ENCODE data around the gene C17orf67. TPM values are rescaled to one million over a fixed set of nuclear protein-coding genes. Genes with fewer than 3 reads are reported as not detected.

The C17orf67 gene
- total RNA-seq, 3 donors from 2014 or later, result 0.48 to 2.3 (median 2.0) TPM

DNA sequence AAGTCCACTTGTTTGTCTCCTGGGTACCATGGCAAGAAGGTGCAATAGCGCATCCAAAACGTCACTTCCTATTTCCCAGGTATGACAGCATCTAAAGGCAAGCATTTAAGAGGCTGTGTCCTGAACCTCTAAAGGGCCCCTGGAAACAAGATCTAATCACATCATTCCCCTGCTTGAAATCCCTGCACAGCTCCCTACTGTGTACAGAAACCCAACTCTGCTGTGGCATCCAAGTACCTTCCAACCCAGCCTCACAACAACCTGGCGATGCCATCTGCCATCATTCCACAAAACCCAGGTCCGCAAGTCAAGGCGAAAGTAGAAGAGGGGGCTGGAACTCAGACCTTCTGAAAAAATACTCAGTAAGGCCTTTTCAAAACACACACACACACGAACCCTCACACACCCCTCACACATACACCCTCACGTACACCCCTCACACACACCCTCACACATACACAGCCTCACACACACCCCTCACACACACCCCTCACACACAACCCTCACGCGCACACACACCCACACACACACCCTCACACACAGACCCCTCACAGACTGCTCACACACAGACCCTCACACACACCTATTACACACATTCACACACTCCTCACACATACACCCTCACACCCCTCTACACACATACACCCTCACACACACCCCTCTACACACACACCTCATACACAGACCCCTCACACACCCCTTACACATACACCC, 24.5 kb downstream of the C17orf67 start:
- Histone ChIP-seq H3K27me3 (no peaks in the 10 kb centered on the region), H3K36me3 (no peaks in the 10 kb centered on the region), H3K9me3 (no peaks in the 10 kb centered on the region), H3K4me1 (no peaks in the 10 kb centered on the region), H3K4me3 (no peak overlapping the region), H3K27ac (no peak overlapping the region)
- TF ChIP-seq POLR2AphosphoS5 (IDR thresholded peaks at IDR 0.05) (no peak), POLR2A (IDR thresholded peaks at IDR 0.05) (no peak)
- TF ChIP-seq, protein P1, sequence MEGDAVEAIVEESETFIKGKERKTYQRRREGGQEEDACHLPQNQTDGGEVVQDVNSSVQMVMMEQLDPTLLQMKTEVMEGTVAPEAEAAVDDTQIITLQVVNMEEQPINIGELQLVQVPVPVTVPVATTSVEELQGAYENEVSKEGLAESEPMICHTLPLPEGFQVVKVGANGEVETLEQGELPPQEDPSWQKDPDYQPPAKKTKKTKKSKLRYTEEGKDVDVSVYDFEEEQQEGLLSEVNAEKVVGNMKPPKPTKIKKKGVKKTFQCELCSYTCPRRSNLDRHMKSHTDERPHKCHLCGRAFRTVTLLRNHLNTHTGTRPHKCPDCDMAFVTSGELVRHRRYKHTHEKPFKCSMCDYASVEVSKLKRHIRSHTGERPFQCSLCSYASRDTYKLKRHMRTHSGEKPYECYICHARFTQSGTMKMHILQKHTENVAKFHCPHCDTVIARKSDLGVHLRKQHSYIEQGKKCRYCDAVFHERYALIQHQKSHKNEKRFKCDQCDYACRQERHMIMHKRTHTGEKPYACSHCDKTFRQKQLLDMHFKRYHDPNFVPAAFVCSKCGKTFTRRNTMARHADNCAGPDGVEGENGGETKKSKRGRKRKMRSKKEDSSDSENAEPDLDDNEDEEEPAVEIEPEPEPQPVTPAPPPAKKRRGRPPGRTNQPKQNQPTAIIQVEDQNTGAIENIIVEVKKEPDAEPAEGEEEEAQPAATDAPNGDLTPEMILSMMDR (IDR thresholded peaks at IDR 0.05), result no peak
- intact Hi-C loops (cut with DNase I; ENCODE audit: low total_unique reads), result no loop called here
- no peak for DNase-seq (ENCODE audit: low spot score in 2 of 2)

DNA sequence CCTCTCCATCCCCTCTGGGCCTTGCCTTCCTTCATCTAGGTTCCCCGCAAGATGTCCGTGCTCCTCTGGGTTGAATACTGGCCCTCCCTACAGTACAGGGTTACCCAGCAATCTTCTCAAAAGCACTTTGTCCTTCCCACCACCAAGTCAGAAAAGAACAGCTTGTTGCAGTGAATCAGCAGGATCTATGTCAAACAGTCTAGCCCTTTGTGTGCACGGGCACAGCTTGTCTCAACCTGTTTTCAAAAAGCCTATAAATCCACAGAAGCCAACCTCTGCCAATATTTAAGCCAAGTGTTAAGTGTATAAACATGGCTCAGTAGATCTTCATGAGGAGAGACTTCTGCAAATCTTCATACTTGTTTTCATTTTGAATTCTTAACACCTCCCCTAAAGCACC, 25.2 kb downstream of the C17orf67 start:
- no peaks in the 10 kb centered on the region for H3K9me3 ChIP-seq
- no peaks in the 10 kb centered on the region for H3K4me1 ChIP-seq
- peak in 1 of 2 donors; percentile 36 for DNase-seq (ENCODE audit: low spot score in 2 of 2)
- peak overlapping the region; percentile 31 to 46 for H3K27ac ChIP-seq
- H3K36me3 ChIP-seq, result no peaks in the 10 kb centered on the region
- H3K27me3 ChIP-seq, result no peaks in the 10 kb centered on the region
- H3K4me3 ChIP-seq, result no peak overlapping the region
- TF ChIP-seq POLR2AphosphoS5 (IDR thresholded peaks at IDR 0.05) (no peak), POLR2A (IDR thresholded peaks at IDR 0.05) (no peak)
- TF ChIP-seq, protein P1 (IDR thresholded peaks at IDR 0.05), result no peak
- intact Hi-C loops (cut with DNase I; ENCODE audit: low total_unique reads), result no loop called here

DNA sequence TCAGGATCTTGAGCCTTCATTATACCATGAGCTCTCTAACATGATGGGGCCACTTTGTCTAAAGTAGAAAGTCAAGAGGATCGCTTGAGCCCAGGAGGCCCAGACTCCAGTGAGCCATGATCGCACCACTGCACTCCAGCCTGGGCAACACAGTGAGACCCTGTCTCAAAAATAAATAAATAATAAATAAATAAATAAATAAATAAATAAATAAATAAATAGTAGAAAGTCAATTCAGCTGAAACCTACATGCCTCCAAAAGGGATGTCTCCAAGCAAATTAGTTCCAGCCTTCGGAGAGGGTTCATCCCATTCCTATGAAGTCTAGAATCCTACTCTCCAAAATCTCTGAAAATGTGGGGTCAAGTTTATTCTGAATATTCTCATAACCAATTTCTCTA, 26.0 kb downstream of the C17orf67 start:
- no peak for DNase-seq (ENCODE audit: low spot score in 2 of 2)
- Histone ChIP-seq H3K4me1 (no peaks in the 10 kb centered on the region), H3K27me3 (no peaks in the 10 kb centered on the region), H3K27ac (peak overlapping the region in 1 of 2 donors; percentile 31), H3K4me3 (no peak overlapping the region), H3K36me3 (no peaks in the 10 kb centered on the region), H3K9me3 (no peaks in the 10 kb centered on the region)
- TF ChIP-seq, protein P1 (IDR thresholded peaks at IDR 0.05), result no peak
- intact Hi-C loops (cut with DNase I; ENCODE audit: low total_unique reads), result no loop called here

DNA sequence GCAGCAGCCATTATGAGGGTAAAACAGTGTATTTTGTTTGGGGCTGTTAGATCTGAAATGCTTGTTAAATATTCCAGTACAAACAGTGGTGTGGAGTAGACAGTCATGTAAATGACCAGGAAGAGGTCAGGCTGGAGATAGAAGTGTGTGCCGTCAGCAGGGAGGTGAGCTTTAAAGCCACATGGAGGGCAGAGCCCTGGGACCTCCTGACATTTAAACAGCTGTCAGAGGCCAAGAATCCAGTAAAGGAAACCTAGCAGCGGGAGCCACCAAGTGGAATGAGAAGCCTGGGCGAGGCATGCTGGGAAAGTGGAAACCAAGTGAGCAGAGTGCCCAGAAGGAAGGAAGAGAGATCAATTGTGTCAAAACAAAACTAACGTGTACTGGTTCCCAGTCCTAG, 26.8 kb downstream of the C17orf67 start:
- Histone ChIP-seq H3K4me3 (no peak overlapping the region), H3K27ac (no peak overlapping the region), H3K4me1 (no peaks in the 10 kb centered on the region), H3K27me3 (no peaks in the 10 kb centered on the region), H3K9me3 (no peaks in the 10 kb centered on the region), H3K36me3 (no peaks in the 10 kb centered on the region)
- no peak for DNase-seq (ENCODE audit: low spot score in 2 of 2)
- intact Hi-C loops (cut with DNase I; ENCODE audit: low total_unique reads), result no loop called here
- TF ChIP-seq, protein P1 (IDR thresholded peaks at IDR 0.05), result no peak
- TF ChIP-seq POLR2A (IDR thresholded peaks at IDR 0.05), result no peak
- TF ChIP-seq POLR2AphosphoS5 (IDR thresholded peaks at IDR 0.05), result no peak

DNA sequence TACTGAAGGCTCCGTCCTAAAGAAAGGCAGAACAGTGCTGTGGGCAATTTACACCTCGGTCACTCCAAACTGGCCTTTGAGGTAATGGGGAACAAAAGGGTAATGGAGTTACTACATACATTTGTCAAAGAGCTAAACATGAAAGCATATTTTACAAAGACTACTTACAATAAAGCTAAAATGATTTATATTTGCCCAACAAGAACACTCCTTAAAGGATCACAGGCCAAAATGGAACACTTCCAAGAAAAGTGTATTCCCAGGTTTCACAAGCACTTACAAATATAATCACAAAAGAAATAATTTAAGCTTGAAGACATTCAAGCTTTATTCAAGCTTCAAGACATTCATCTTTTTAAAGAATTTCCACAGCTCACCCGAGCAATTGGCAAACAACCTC, 29.3 kb downstream of the C17orf67 start:
- intact Hi-C loops (cut with DNase I; ENCODE audit: low total_unique reads), result no loop called here

More for the DNA sequence above, 29.3 kb downstream of the C17orf67 start:
- no peaks in the 10 kb centered on the region for H3K36me3 ChIP-seq
- no peak overlapping the region for H3K27ac ChIP-seq
- no peak for DNase-seq (ENCODE audit: low spot score in 2 of 2)
- TF ChIP-seq, protein P1 (IDR thresholded peaks at IDR 0.05), result no peak
- TF ChIP-seq POLR2A (IDR thresholded peaks at IDR 0.05) (no peak), POLR2AphosphoS5 (IDR thresholded peaks at IDR 0.05) (no peak)
- no peak overlapping the region for H3K4me3 ChIP-seq
- no peaks in the 10 kb centered on the region for H3K27me3 ChIP-seq
- H3K9me3 ChIP-seq, result no peaks in the 10 kb centered on the region
- H3K4me1 ChIP-seq, result no peaks in the 10 kb centered on the region
